ENCODE measurements around the gene STMN3.

Gene STMN3

GRCh38 chr20:63596423-63596822, 56.8 kb downstream of the STMN3 start:
- Histone ChIP-seq H3K9me2 (ENCODE audit: low read depth, low read length) (no peaks in the 10 kb centered on the region), H3K4me1 (ENCODE audit: insufficient read depth, low read length, severe bottlenecking) (no peaks in the 10 kb centered on the region), H3K27ac (ENCODE audit: low read depth, low read length, poor library complexity, severe bottlenecking) (no peak overlapping the region), H3F3A (ENCODE audit: insufficient read depth, low read length) (no peaks in the 10 kb centered on the region), H2AFZ (ENCODE audit: low read length) (no peak overlapping the region), H3K27me3 (ENCODE audit: insufficient read depth, low read length) (no peaks in the 10 kb centered on the region), H3K36me3 (ENCODE audit: insufficient read depth, low read length) (peaks cover 64% of the 10 kb centered on the region), H3K9me3 (ENCODE audit: low read length) (no peaks in the 10 kb centered on the region), H3K4me3 (ENCODE audit: low read depth, low read length, poor library complexity, severe bottlenecking) (no peak overlapping the region), H3K9ac (ENCODE audit: low read length) (no peak overlapping the region), H4K20me1 (ENCODE audit: insufficient read depth, low read length) (no peaks in the 10 kb centered on the region), H3K4me2 (ENCODE audit: low read length) (no peak overlapping the region), H3K79me2 (ENCODE audit: insufficient read depth, low read length) (no peaks in the 10 kb centered on the region)
- TF ChIP-seq EZH2 (IDR thresholded peaks at IDR 0.05; ENCODE audit: borderline replicate concordance, low read length), result no peak
- TF ChIP-seq, protein P1, sequence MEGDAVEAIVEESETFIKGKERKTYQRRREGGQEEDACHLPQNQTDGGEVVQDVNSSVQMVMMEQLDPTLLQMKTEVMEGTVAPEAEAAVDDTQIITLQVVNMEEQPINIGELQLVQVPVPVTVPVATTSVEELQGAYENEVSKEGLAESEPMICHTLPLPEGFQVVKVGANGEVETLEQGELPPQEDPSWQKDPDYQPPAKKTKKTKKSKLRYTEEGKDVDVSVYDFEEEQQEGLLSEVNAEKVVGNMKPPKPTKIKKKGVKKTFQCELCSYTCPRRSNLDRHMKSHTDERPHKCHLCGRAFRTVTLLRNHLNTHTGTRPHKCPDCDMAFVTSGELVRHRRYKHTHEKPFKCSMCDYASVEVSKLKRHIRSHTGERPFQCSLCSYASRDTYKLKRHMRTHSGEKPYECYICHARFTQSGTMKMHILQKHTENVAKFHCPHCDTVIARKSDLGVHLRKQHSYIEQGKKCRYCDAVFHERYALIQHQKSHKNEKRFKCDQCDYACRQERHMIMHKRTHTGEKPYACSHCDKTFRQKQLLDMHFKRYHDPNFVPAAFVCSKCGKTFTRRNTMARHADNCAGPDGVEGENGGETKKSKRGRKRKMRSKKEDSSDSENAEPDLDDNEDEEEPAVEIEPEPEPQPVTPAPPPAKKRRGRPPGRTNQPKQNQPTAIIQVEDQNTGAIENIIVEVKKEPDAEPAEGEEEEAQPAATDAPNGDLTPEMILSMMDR (IDR thresholded peaks at IDR 0.05; ENCODE audit: low read length), result no peak

DNA sequence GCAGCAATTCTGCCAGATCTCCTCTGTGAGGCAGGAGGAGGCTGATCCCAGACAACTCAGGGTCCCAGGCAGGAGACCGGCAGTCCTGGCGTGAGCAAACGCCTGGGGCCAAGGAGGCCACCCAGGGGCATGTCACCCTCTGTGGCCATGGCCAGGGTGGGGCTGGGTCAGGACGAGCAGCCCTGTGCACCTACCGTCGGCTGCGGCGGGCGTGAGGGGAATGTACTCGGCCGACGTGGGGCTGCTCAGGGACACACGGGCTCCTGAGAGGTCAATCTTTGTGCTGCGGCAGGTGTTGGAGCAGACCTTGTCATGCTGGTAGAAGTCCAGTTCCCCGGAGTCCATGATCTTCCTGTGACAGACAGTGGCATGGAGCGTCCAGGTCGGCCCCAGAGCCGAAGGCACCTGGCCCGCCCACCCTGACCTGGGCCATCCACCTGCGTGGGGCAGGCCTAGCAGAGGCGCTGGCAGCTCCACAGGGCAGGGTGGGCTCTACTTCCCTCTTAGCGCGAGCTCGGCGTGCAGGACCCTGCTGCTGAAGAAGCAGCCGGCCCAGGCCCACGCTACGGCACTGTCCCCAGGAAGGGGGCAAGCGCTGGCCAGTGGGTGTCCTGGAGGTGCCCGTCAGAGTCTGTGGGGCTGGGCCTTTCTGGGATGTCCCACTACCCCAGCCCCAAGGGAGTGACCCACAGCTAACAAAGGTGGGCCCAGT, 57.7 kb downstream of the STMN3 start:
- no peak for TF ChIP-seq EZH2 (IDR thresholded peaks at IDR 0.05; ENCODE audit: borderline replicate concordance, low read length)
- TF ChIP-seq, protein P1 (IDR thresholded peaks at IDR 0.05; ENCODE audit: low read length), result no peak
- H3K36me3 ChIP-seq (ENCODE audit: insufficient read depth, low read length), result peaks cover 65% of the 10 kb centered on the region
- no peaks in the 10 kb centered on the region for H3K9me2 ChIP-seq (ENCODE audit: low read depth, low read length)

GRCh38 chr20:63594043-63594561, 59.1 kb downstream of the STMN3 start:
- peaks cover 67% of the 10 kb centered on the region for H3K36me3 ChIP-seq (ENCODE audit: insufficient read depth, low read length)
- no peaks in the 10 kb centered on the region for H3K4me1 ChIP-seq (ENCODE audit: insufficient read depth, low read length, severe bottlenecking)
- no peaks in the 10 kb centered on the region for H3F3A ChIP-seq (ENCODE audit: insufficient read depth, low read length)
- no peak overlapping the region for H2AFZ ChIP-seq (ENCODE audit: low read length)
- H3K27me3 ChIP-seq (ENCODE audit: insufficient read depth, low read length), result no peaks in the 10 kb centered on the region
- H3K9ac ChIP-seq (ENCODE audit: low read length), result no peak overlapping the region
- no peaks in the 10 kb centered on the region for H3K79me2 ChIP-seq (ENCODE audit: insufficient read depth, low read length)
- no peak overlapping the region for H3K27ac ChIP-seq (ENCODE audit: low read depth, low read length, poor library complexity, severe bottlenecking)
- no peaks in the 10 kb centered on the region for H4K20me1 ChIP-seq (ENCODE audit: insufficient read depth, low read length)
- no peaks in the 10 kb centered on the region for H3K9me3 ChIP-seq (ENCODE audit: low read length)
- no peak overlapping the region for H3K4me3 ChIP-seq (ENCODE audit: low read depth, low read length, poor library complexity, severe bottlenecking)
- no peaks in the 10 kb centered on the region for H3K9me2 ChIP-seq (ENCODE audit: low read depth, low read length)
- H3K4me2 ChIP-seq (ENCODE audit: low read length), result no peak overlapping the region
- no peak for TF ChIP-seq EZH2 (IDR thresholded peaks at IDR 0.05; ENCODE audit: borderline replicate concordance, low read length)
- TF ChIP-seq, protein P1 (IDR thresholded peaks at IDR 0.05; ENCODE audit: low read length), result no peak

More for the DNA sequence above, 57.7 kb downstream of the STMN3 start:
- Histone ChIP-seq H4K20me1 (ENCODE audit: insufficient read depth, low read length) (no peaks in the 10 kb centered on the region), H3K4me2 (ENCODE audit: low read length) (no peak overlapping the region), H3F3A (ENCODE audit: insufficient read depth, low read length) (no peaks in the 10 kb centered on the region), H2AFZ (ENCODE audit: low read length) (no peak overlapping the region), H3K27ac (ENCODE audit: low read depth, low read length, poor library complexity, severe bottlenecking) (no peak overlapping the region), H3K9me3 (ENCODE audit: low read length) (no peaks in the 10 kb centered on the region), H3K4me3 (ENCODE audit: low read depth, low read length, poor library complexity, severe bottlenecking) (no peak overlapping the region), H3K27me3 (ENCODE audit: insufficient read depth, low read length) (no peaks in the 10 kb centered on the region), H3K9ac (ENCODE audit: low read length) (no peak overlapping the region), H3K4me1 (ENCODE audit: insufficient read depth, low read length, severe bottlenecking) (no peaks in the 10 kb centered on the region), H3K79me2 (ENCODE audit: insufficient read depth, low read length) (no peaks in the 10 kb centered on the region)
